NB4 (cell line): ENCODE data around the gene SLC25A10.
"Not testable (repeated sequence)": the region's sequence is repeated elsewhere in the genome, so short reads cannot be mapped to it uniquely, and the experiment has no call there.

Experiments
- MYC ChIP-seq: IDR thresholded peaks from 2 replicates; pipeline ENCODE4 v1.6.1; 2011; ENCODE audit warnings: low read depth, low read length
- POLR2A ChIP-seq: IDR thresholded peaks from 2 replicates; pipeline ENCODE4 v1.6.1; 2011; ENCODE audit warnings: mild to moderate bottlenecking; ENCODE audit not compliant: insufficient read length; ENCODE audit errors: extremely low read depth
- TF ChIP-seq, protein P1 (sequence below): IDR thresholded peaks from one replicate; pipeline ENCODE4 v1.5.1; 2012; ENCODE audit warnings: low read depth, low read length
- TF ChIP-seq, protein P2 (sequence below): IDR thresholded peaks from 2 replicates; pipeline ENCODE4 v1.6.1; 2011; ENCODE audit warnings: low read depth, low read length

DNA sequence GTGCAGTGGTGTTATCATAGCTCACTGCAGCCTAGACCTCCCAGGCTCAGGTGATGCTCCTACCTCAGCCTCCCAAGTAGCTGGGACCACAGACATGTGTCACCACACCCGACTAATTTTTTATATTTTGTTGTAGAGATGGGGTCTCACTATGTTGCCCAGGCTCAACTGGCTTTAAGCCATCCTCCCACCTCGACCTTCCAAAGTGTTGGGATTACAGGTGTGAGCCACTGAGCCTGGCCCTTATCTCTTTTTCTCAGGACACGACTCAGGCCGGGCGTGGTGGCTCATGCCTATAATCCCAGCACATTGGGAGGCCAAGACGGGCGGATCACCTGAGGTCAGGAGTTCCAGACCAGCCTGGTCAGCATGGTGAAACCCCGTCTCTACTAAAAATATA, 27.5 kb downstream of the SLC25A10 start:
- TF ChIP-seq POLR2A, MYC: not testable (repeated sequence)
- TF ChIP-seq, protein P1, sequence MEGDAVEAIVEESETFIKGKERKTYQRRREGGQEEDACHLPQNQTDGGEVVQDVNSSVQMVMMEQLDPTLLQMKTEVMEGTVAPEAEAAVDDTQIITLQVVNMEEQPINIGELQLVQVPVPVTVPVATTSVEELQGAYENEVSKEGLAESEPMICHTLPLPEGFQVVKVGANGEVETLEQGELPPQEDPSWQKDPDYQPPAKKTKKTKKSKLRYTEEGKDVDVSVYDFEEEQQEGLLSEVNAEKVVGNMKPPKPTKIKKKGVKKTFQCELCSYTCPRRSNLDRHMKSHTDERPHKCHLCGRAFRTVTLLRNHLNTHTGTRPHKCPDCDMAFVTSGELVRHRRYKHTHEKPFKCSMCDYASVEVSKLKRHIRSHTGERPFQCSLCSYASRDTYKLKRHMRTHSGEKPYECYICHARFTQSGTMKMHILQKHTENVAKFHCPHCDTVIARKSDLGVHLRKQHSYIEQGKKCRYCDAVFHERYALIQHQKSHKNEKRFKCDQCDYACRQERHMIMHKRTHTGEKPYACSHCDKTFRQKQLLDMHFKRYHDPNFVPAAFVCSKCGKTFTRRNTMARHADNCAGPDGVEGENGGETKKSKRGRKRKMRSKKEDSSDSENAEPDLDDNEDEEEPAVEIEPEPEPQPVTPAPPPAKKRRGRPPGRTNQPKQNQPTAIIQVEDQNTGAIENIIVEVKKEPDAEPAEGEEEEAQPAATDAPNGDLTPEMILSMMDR: not testable (repeated sequence)
- TF ChIP-seq, protein P2, sequence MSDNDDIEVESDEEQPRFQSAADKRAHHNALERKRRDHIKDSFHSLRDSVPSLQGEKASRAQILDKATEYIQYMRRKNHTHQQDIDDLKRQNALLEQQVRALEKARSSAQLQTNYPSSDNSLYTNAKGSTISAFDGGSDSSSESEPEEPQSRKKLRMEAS: not testable (repeated sequence)
